K562 (cell line): ENCODE data around the gene NFATC4. TPM values are rescaled to one million over a fixed set of nuclear protein-coding genes. Genes with fewer than 3 reads are reported as not detected.

ENCODE experiments used
- ATAC-seq: fragments of 200-7000 bp; cut with Tn5 transposase; 3 replicates; pipeline ENCODE4 v1.9.1; 2020; ENCODE audit warnings: moderate library complexity
- BruUV-seq: library from RNA; stranded (reverse); fragments of 400-500 nt; replicated peaks from 2 replicates; lab custom pipeline; 2021; lab: Mats Ljungman, UMichigan
- CTCF ChIA-PET: fragments of 300-600 bp; formaldehyde crosslinking; extraction: SDS; loops from one replicate; lab custom pipeline; 2021; ENCODE audit warnings: low intra/inter-chr PET ratio; lab: Yijun Ruan, JAX
- POLR2A ChIA-PET: fragments of 300-600, 350-650 bp; sonication (Branson Sonifier 250); formaldehyde crosslinking; extraction: SDS; loops from one replicate; lab custom pipeline; 2021; ENCODE audit warnings: antibody characterized with exemption, inconsistent platforms; lab: Yijun Ruan, JAX
- DNase-seq, 4 experiments: peaks; one replicate each; pipeline versions ENCODE4 v3.0.0 to v3.0.0-alpha.2; 2011 to 2018; ENCODE audit warnings: low spot score in 3 of 4, mixed read lengths in 3 of 4; ENCODE audit errors: extremely low read depth in 1 of 4
- FAIRE-seq: peaks from 2 replicates; lab custom pipeline; 2011; peaks lifted over from hg19 to GRCh38; lab: Jason Lieb, UNC
- H2AFZ ChIP-seq: 2 replicates; pipeline ENCODE4 v1.6.0; 2011; ENCODE audit warnings: low read depth, low read length, control low read depth, inconsistent platforms
- H3K27ac ChIP-seq: fragments of 200-600 bp; 3 replicates; pipeline ENCODE4 v1.8.0; 2011; ENCODE audit warnings: low read depth, mild to moderate bottlenecking, control low read depth, inconsistent platforms, low read length, moderate library complexity, mixed read lengths; ENCODE audit errors: extremely low read depth
- H3K27me3 ChIP-seq, 2 experiments: fragments of 300-600 bp in 1 of 2; 2 replicates in 1 of 2; 3 replicates in 1 of 2; pipeline versions ENCODE4 v1.6.0 to v1.8.0; 2011; ENCODE audit warnings: inconsistent platforms in 2 of 2, low read length in 2 of 2, mild to moderate bottlenecking in 1 of 2, mixed read lengths in 1 of 2, moderate library complexity in 1 of 2; ENCODE audit not compliant: control insufficient read depth in 2 of 2, insufficient read depth in 2 of 2
- H3K36me3 ChIP-seq: fragments of 300-600 bp; 3 replicates; pipeline ENCODE4 v1.8.0; 2011; ENCODE audit warnings: mild to moderate bottlenecking, low read length, inconsistent platforms; ENCODE audit not compliant: control insufficient read depth, insufficient read depth
- H3K4me1 ChIP-seq, 2 experiments: fragments of 200-600 bp in 1 of 2; replicated peaks in 1 of 2; 2 replicates in 1 of 2; 3 replicates in 1 of 2; pipeline versions ENCODE4 v1.5.1 to v1.8.0; 2011; ENCODE audit warnings: inconsistent platforms in 2 of 2, low read length in 2 of 2, mild to moderate bottlenecking in 1 of 2, mixed read lengths in 1 of 2, moderate library complexity in 1 of 2; ENCODE audit not compliant: control insufficient read depth in 2 of 2, insufficient read depth in 2 of 2
- H3K4me2 ChIP-seq: 2 replicates; pipeline ENCODE4 v1.6.1; 2011; ENCODE audit warnings: low read length, control low read depth, inconsistent platforms, mixed read lengths; ENCODE audit not compliant: insufficient read depth
- H3K4me3 ChIP-seq: fragments of 200-600 bp; sonication (generic), shearing (Covaris generic); 2 replicates; pipeline ENCODE4 v1.5.1; 2016; ENCODE audit warnings: control low read depth, inconsistent platforms
- H3K79me2 ChIP-seq: fragments of 200-600 bp; 3 replicates; pipeline ENCODE4 v1.8.0; 2011; ENCODE audit warnings: low read length, inconsistent platforms; ENCODE audit not compliant: control insufficient read depth, insufficient read depth
- H3K9ac ChIP-seq, 2 experiments: 2 replicates each; pipeline versions ENCODE4 v1.6.0 to v1.6.1; 2011; ENCODE audit warnings: low read depth in 2 of 2, low read length in 2 of 2, control low read depth in 1 of 2, inconsistent platforms in 1 of 2, mild to moderate bottlenecking in 1 of 2, mixed read lengths in 1 of 2; ENCODE audit not compliant: insufficient read depth in 1 of 2
- H3K9me1 ChIP-seq: one replicate; pipeline ENCODE4 v1.6.0; 2011; ENCODE audit warnings: inconsistent platforms, mild to moderate bottlenecking, low read length, moderate library complexity; ENCODE audit not compliant: control insufficient read depth, insufficient read depth
- H3K9me3 ChIP-seq: replicated peaks from 2 replicates; pipeline ENCODE4 v1.5.1; 2011; ENCODE audit warnings: low read depth, low read length, inconsistent platforms; ENCODE audit not compliant: control insufficient read depth, insufficient read depth
- H4K20me1 ChIP-seq: replicated peaks from 2 replicates; pipeline ENCODE4 v1.6.1; 2011; ENCODE audit warnings: low read length, inconsistent platforms, mixed read lengths; ENCODE audit not compliant: control insufficient read depth, insufficient read depth
- BHLHE40 ChIP-seq: IDR thresholded peaks from 2 replicates; pipeline ENCODE4 v1.6.1; 2011; ENCODE audit warnings: low read length, improper control_type of control experiment
- EWSR1 ChIP-seq: fragments of 450-650 bp; IDR thresholded peaks from 2 replicates; pipeline ENCODE4 v1.6.1; 2018; ENCODE audit warnings: borderline replicate concordance, mild to moderate bottlenecking, low read depth, moderate library complexity; ENCODE audit not compliant: partially characterized antibody
- HES1 ChIP-seq: fragments of 450-650 bp; IDR thresholded peaks from 2 replicates; pipeline ENCODE4 v1.6.1; 2016; ENCODE audit warnings: low read depth, mild to moderate bottlenecking, moderate library complexity
- HNRNPH1 ChIP-seq: fragments of 200-400 bp; formaldehyde crosslinking; optimal IDR thresholded peaks from 2 replicates; pipeline ENCODE3; 2017; ENCODE audit warnings: low read depth, mild to moderate bottlenecking, low read length, moderate library complexity
- KAT2B ChIP-seq: IDR thresholded peaks from one replicate; pipeline ENCODE4 v1.6.1; 2012; ENCODE audit warnings: low read depth, mild to moderate bottlenecking, control low read depth, inconsistent platforms, low read length, moderate library complexity
- NBN ChIP-seq: fragments of 450-650 bp; IDR thresholded peaks from 2 replicates; pipeline ENCODE4 v1.6.1; 2016; ENCODE audit warnings: low read depth, mild to moderate bottlenecking
- SIN3A ChIP-seq, 2 experiments: fragments of 150-350 bp in 1 of 2; IDR thresholded peaks; 2 replicates each; pipeline ENCODE4 v1.6.1; 2011 to 2016; ENCODE audit warnings: borderline replicate concordance in 2 of 2, low read depth in 2 of 2, low read length in 2 of 2, mild to moderate bottlenecking in 2 of 2, moderate library complexity in 2 of 2; ENCODE audit not compliant: control insufficient read depth in 1 of 2
- TBL1XR1 ChIP-seq, 2 experiments: IDR thresholded peaks; 2 replicates each; pipeline ENCODE4 v1.6.1; 2012; ENCODE audit warnings: improper control_type of control experiment in 2 of 2, low read length in 2 of 2, mild to moderate bottlenecking in 1 of 2
- TRIM24 ChIP-seq, 2 experiments: fragments of 450-650 bp; IDR thresholded peaks; 2 replicates each; pipeline ENCODE4 v1.6.1; 2016
- ZFP91 ChIP-seq: sonication (generic); formaldehyde crosslinking; IDR thresholded peaks from 2 replicates; pipeline ENCODE4 v1.8.0; 2022; ENCODE audit warnings: mild to moderate bottlenecking, missing genetic modification reagents
- ZNF766 ChIP-seq: fragments of 200-800 bp; sonication (Bioruptor generic); conservative IDR thresholded peaks from 2 replicates; pipeline ENCODE4 v1.6.1; 2016; ENCODE audit warnings: missing genetic modification characterization, missing compliant biosample characterization
- WGBS: fragments of 100-300 bp; shearing (Covaris generic); methylation state at CpG from one replicate; pipeline ENCODE4 v1.1.6; 2016; ENCODE audit warnings: low coverage, mixed read lengths; ENCODE audit not compliant: insufficient coverage; ENCODE audit errors: missing lambda C conversion rate; 5-methylcytosine and 5-hydroxymethylcytosine counted together
- in situ Hi-C: fragments of 300-500 bp; cut with MboI; formaldehyde crosslinking; loops from 4 replicates; pipeline ENCODE4 v1.15.0; 2018; ENCODE audit warnings: inconsistent platforms, mixed read lengths
- intact Hi-C: fragments of 100-400 bp; cut with micrococcal nuclease; formaldehyde crosslinking; loops from 2 replicates; pipeline ENCODE4 v1.14.2; 2022
- polyA plus RNA-seq, 8 experiments: library from polyadenylated mRNA; depleted of rRNA in 4 of 8; stranded (reverse) in 5 of 8; unstranded in 3 of 8; fragments of >200 nt; fragmentation: Nextera tagmentation in 2 of 8; fragmentation: Illumina TruSeq in 1 of 8; extraction: Ambion mirVana in 2 of 8; extraction: Trizol in 1 of 8; gene quantifications; 2 replicates each; pipeline versions ENCODE4 v1.2.1 to v1.2.3, GENCODE V29; 2011 to 2014; ENCODE audit warnings: inconsistent platforms in 1 of 8, missing spikeins in 1 of 8
- total RNA-seq, 7 experiments: library from RNA; depleted of rRNA in 6 of 7; stranded (reverse); fragments of >200 nt in 6 of 7; fragmentation: Illumina TruSeq in 2 of 7; extraction: Trizol in 2 of 7; gene quantifications; 2 replicates each; pipeline versions ENCODE4 v1.2.1 to v1.2.3, GENCODE V29; 2011 to 2021; ENCODE audit warnings: low replicate concordance in 1 of 7
- TF ChIP-seq, protein P1 (sequence below): IDR thresholded peaks from 2 replicates; pipeline ENCODE4 v1.6.1; 2016; ENCODE audit warnings: missing genetic modification characterization, missing compliant biosample characterization
- TF ChIP-seq, protein P2 (sequence below), 2 experiments: IDR thresholded peaks in 1 of 2; conservative IDR thresholded peaks in 1 of 2; 2 replicates each; pipeline ENCODE4 v1.6.1; 2016; ENCODE audit warnings: low read depth in 2 of 2, mild to moderate bottlenecking in 1 of 2, missing compliant biosample characterization in 1 of 2, missing genetic modification characterization in 1 of 2, moderate library complexity in 1 of 2

NFATC4 gene
- total and polyA plus RNA-seq, 9 of the 15 experiments (the other 6 are each of a cell fraction or from before 2014, with no cell fraction given) = 0.25 to 3.8 (median 0.78) TPM; not detected in 1

DNA sequence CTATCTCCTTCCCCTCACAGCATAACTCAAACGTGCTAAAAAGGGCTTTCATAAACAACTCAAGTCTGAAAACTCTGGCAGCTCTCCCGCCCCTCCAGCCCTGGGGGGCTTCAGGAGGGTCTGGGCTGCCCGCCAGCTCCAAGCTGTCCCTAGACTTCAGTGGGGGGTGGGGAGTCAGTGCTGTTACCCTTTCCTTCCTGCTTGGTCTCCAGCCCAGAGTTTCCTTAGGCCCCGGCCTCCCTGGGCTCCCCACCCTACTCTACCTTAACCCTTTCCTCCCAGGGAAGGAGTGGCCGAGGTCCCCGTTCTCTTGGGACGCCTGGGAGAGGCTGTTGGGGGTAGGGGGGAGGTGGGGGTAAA, 30.3 kb downstream of the NFATC4 start:
- FAIRE-seq (no peak), DNase-seq (no peak), ATAC-seq (no peak)
- no peak overlapping the region; a peak in 1 of 4 replicates for H3K9ac ChIP-seq
- in situ Hi-C loops = no loop called here
- BruUV-seq = no TSS peak
- intact Hi-C loops = no loop called here
- no peak overlapping the region for H3K4me3 ChIP-seq
- no peaks in the 10 kb centered on the region for H3K27me3 ChIP-seq
- H2AFZ ChIP-seq = no peak overlapping the region
- TF ChIP-seq ZFP91 (CRISPR knock-in tag) = no peak
- TF ChIP-seq SIN3A (IDR thresholded peaks at IDR 0.05; ENCODE audit: borderline replicate concordance in 2 of 2, control insufficient read depth in 1 of 2, low read depth in 2 of 2, low read length in 2 of 2) = no peak
- TF ChIP-seq EWSR1 = no peak
- TF ChIP-seq, protein P1, sequence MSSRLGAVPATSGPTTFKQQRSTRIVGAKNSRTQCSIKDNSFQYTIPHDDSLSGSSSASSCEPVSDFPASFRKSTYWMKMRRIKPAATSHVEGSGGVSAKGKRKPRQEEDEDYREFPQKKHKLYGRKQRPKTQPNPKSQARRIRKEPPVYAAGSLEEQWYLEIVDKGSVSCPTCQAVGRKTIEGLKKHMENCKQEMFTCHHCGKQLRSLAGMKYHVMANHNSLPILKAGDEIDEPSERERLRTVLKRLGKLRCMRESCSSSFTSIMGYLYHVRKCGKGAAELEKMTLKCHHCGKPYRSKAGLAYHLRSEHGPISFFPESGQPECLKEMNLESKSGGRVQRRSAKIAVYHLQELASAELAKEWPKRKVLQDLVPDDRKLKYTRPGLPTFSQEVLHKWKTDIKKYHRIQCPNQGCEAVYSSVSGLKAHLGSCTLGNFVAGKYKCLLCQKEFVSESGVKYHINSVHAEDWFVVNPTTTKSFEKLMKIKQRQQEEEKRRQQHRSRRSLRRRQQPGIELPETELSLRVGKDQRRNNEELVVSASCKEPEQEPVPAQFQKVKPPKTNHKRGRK (tag) = no peak
- no peak for TF ChIP-seq HNRNPH1
- TF ChIP-seq BHLHE40 = no peak
- no peak for TF ChIP-seq HES1
- TF ChIP-seq, protein P2, sequence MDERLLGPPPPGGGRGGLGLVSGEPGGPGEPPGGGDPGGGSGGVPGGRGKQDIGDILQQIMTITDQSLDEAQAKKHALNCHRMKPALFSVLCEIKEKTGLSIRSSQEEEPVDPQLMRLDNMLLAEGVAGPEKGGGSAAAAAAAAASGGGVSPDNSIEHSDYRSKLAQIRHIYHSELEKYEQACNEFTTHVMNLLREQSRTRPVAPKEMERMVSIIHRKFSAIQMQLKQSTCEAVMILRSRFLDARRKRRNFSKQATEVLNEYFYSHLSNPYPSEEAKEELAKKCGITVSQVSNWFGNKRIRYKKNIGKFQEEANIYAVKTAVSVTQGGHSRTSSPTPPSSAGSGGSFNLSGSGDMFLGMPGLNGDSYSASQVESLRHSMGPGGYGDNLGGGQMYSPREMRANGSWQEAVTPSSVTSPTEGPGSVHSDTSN (CRISPR knock-in tag; IDR thresholded peaks at IDR 0.05; ENCODE audit: low read depth) = no peak
- TF ChIP-seq, protein P2 (tag; conservative IDR thresholded peaks at IDR 0.05; ENCODE audit: low read depth) = no peak
- TF ChIP-seq ZNF766 (CRISPR knock-in tag) = no peak
- no peak for TF ChIP-seq TRIM24 (IDR thresholded peaks at IDR 0.05)
- no peak for TF ChIP-seq KAT2B
- TF ChIP-seq NBN = no peak
- no peak for TF ChIP-seq TBL1XR1 (IDR thresholded peaks at IDR 0.05; ENCODE audit: low read length in 2 of 2)
- CTCF ChIA-PET = no interaction called here
- H3K4me2 ChIP-seq = no peak overlapping the region
- POLR2A ChIA-PET = no interaction called here
- no peaks in the 10 kb centered on the region; the same call in 2 of the 3 replicates for H3K36me3 ChIP-seq
- no peaks in the 10 kb centered on the region for H4K20me1 ChIP-seq
- WGBS = 67% methylated on average over 3 of the region's 7 CpGs
- H3K27ac ChIP-seq = no peak overlapping the region
- peaks cover 0 to 8% of the 10 kb centered on the region in 2 experiments; a peak in 4 of 5 replicates for H3K4me1 ChIP-seq
- no peaks in the 10 kb centered on the region for H3K9me1 ChIP-seq
- no peaks in the 10 kb centered on the region for H3K79me2 ChIP-seq
- H3K9me3 ChIP-seq = no peaks in the 10 kb centered on the region
